B cell (primary cell): ENCODE results near the gene SGPL1. TPM values are rescaled to one million over a fixed set of nuclear protein-coding genes. Genes with fewer than 3 reads are reported as not detected.

Source experiments
- ATAC-seq: fragments of 200-7000 bp; cut with Tn5 transposase; one replicate; pipeline ENCODE4 v1.10.0; 2021; ENCODE audit warnings: low read depth, mild to moderate bottlenecking, moderate number of reproducible peaks, moderate library complexity
- CTCF ChIA-PET: fragments of 350-600 bp; sonication (Branson Sonifier 250); formaldehyde crosslinking; loops from one replicate; lab custom pipeline; 2021; ENCODE audit warnings: antibody characterized with exemption, inconsistent platforms; lab: Charles Lee
- POLR2A ChIA-PET: fragments of 350-600 bp; sonication (Branson Sonifier 250); formaldehyde crosslinking; loops from one replicate; lab custom pipeline; 2021; ENCODE audit warnings: antibody characterized with exemption; lab: Charles Lee
- DNase-seq: peaks from one replicate; pipeline ENCODE4 v3.0.0; 2013
- H2AFZ ChIP-seq: 2 replicates; pipeline ENCODE4 v1.6.1; 2012; ENCODE audit warnings: mild to moderate bottlenecking, low read depth, low read length; ENCODE audit not compliant: insufficient read depth, poor library complexity, severe bottlenecking
- H3K27ac ChIP-seq, 2 donors: 1 replicate in 1 of 2; 2 replicates in 1 of 2; pipeline ENCODE4 v1.5.1; 2012 to 2013; ENCODE audit warnings: low read length in 2 of 2, mild to moderate bottlenecking in 2 of 2, moderate library complexity in 1 of 2
- H3K27me3 ChIP-seq, 4 experiments: fragments of 200-600 bp in 1 of 4; sonication (generic) in 1 of 4; replicated peaks in 1 of 4; 1 replicate in 2 of 4; 2 replicates in 2 of 4; pipeline versions ENCODE4 v1.6.1 to v1.7.0; 2013 to 2016; ENCODE audit warnings: low read length in 3 of 4, mild to moderate bottlenecking in 2 of 4, mixed read lengths in 1 of 4, moderate library complexity in 1 of 4; ENCODE audit not compliant: insufficient read depth in 4 of 4, control insufficient read depth in 3 of 4; ENCODE audit errors: control extremely low read depth in 1 of 4
- H3K36me3 ChIP-seq, 2 experiments: replicated peaks in 1 of 2; 1 replicate in 1 of 2; 2 replicates in 1 of 2; pipeline versions ENCODE4 v1.6.1 to v1.7.1; 2013; ENCODE audit warnings: low read length in 1 of 2; ENCODE audit not compliant: insufficient read depth in 2 of 2, control insufficient read depth in 1 of 2; ENCODE audit errors: control extremely low read depth in 1 of 2, extremely low read depth in 1 of 2
- H3K4me1 ChIP-seq, 2 donors: fragments of 200-600 bp in 1 of 2; sonication (generic) in 1 of 2; 1 replicate in 1 of 2; 2 replicates in 1 of 2; pipeline versions ENCODE4 v1.5.1 to v1.6.1; 2013 to 2017; ENCODE audit warnings: low read length in 2 of 2; ENCODE audit not compliant: control insufficient read depth in 2 of 2, insufficient read depth in 2 of 2
- H3K4me2 ChIP-seq: replicated peaks from 2 replicates; pipeline ENCODE3; 2012; ENCODE audit warnings: mild to moderate bottlenecking, low read depth, low read length; ENCODE audit not compliant: poor library complexity, severe bottlenecking
- H3K4me3 ChIP-seq, 5 experiments: fragments of 200-600 bp in 1 of 5; sonication (generic) in 1 of 5; 1 replicate in 3 of 5; 2 replicates in 2 of 5; pipeline versions ENCODE4 v1.5.1 to v1.7.0; 2011 to 2016; ENCODE audit warnings: low read length in 4 of 5, mild to moderate bottlenecking in 4 of 5, low read depth in 2 of 5, control low read depth in 1 of 5, moderate library complexity in 1 of 5; ENCODE audit not compliant: insufficient read depth in 1 of 5; ENCODE audit errors: control extremely low read depth in 1 of 5, extremely low read depth in 1 of 5
- H3K79me2 ChIP-seq: fragments of 200-600 bp; sonication (generic); one replicate; pipeline ENCODE4 v1.6.0; 2016; ENCODE audit warnings: low read length; ENCODE audit not compliant: control insufficient read depth, insufficient read depth
- H3K9ac ChIP-seq: fragments of 200-600 bp; sonication (generic); 2 replicates; pipeline ENCODE4 v1.6.1; 2017; ENCODE audit warnings: mild to moderate bottlenecking, low read length, moderate library complexity
- H3K9me3 ChIP-seq, 3 donors: one replicate each; pipeline versions ENCODE4 v1.6.1 to v1.7.1; 2013; ENCODE audit warnings: low read length in 2 of 3; ENCODE audit not compliant: control insufficient read depth in 2 of 3, insufficient read depth in 1 of 3; ENCODE audit errors: control extremely low read depth in 1 of 3
- H4K20me1 ChIP-seq: 2 replicates; pipeline ENCODE4 v1.6.0; 2012; ENCODE audit warnings: mild to moderate bottlenecking, low read length; ENCODE audit not compliant: insufficient read depth, control insufficient read depth, poor library complexity, severe bottlenecking
- H3K27ac Mint-ChIP-seq: one replicate; pipeline ENCODE4 v1.8.0; 2021; ENCODE audit warnings: mixed read lengths
- H3K27me3 Mint-ChIP-seq: one replicate; pipeline ENCODE4 v1.8.0; 2021; ENCODE audit warnings: mixed read lengths
- H3K4me1 Mint-ChIP-seq: one replicate; pipeline ENCODE4 v1.8.0; 2021; ENCODE audit warnings: mixed read lengths
- H3K4me3 Mint-ChIP-seq: one replicate; pipeline ENCODE4 v1.8.0; 2021; ENCODE audit warnings: mixed read lengths
- H3K9me3 Mint-ChIP-seq: one replicate; pipeline ENCODE4 v1.8.0; 2022; ENCODE audit warnings: mixed read lengths; ENCODE audit not compliant: insufficient read depth
- EZH2 ChIP-seq: IDR thresholded peaks from 2 replicates; pipeline ENCODE4 v1.6.1; 2012; ENCODE audit warnings: borderline replicate concordance, low read depth, mild to moderate bottlenecking, moderate library complexity, low read length; ENCODE audit not compliant: insufficient read depth, poor library complexity, severe bottlenecking
- WGBS: methylation state at CpG from one replicate; pipeline ENCODE4 v1.1.5; 2013; ENCODE audit warnings: missing lambda C conversion rate; ENCODE audit not compliant: insufficient coverage; 5-methylcytosine and 5-hydroxymethylcytosine counted together
- intact Hi-C: fragments of 100-400 bp; cut with micrococcal nuclease; formaldehyde crosslinking; loops from one replicate; pipeline ENCODE4 v1.10.0; 2022
- polyA plus RNA-seq: library from polyadenylated mRNA; depleted of rRNA; stranded (reverse); fragments of >200 nt; gene quantifications from 2 replicates; pipeline ENCODE4 v1.2.3, GENCODE V29; 2012
- total RNA-seq, 2 donors: library from RNA; stranded (reverse); fragments of 120-200 nt in 1 of 2; gene quantifications; 1 replicate in 1 of 2; 2 replicates in 1 of 2; pipeline versions ENCODE4 v1.2.3 to v1.2.4, GENCODE V29; 2013 to 2022
- TF ChIP-seq, protein P1 (sequence below): fragments of 200-600 bp; IDR thresholded peaks from one replicate; pipeline ENCODE4 v1.8.0; 2022; ENCODE audit warnings: antibody characterized with exemption, mild to moderate bottlenecking

The SGPL1 gene
- total and polyA plus RNA-seq, 2 donors (not counting 1 experiment from before 2014, with no cell fraction given): 9.1 to 46.2 TPM

DNA sequence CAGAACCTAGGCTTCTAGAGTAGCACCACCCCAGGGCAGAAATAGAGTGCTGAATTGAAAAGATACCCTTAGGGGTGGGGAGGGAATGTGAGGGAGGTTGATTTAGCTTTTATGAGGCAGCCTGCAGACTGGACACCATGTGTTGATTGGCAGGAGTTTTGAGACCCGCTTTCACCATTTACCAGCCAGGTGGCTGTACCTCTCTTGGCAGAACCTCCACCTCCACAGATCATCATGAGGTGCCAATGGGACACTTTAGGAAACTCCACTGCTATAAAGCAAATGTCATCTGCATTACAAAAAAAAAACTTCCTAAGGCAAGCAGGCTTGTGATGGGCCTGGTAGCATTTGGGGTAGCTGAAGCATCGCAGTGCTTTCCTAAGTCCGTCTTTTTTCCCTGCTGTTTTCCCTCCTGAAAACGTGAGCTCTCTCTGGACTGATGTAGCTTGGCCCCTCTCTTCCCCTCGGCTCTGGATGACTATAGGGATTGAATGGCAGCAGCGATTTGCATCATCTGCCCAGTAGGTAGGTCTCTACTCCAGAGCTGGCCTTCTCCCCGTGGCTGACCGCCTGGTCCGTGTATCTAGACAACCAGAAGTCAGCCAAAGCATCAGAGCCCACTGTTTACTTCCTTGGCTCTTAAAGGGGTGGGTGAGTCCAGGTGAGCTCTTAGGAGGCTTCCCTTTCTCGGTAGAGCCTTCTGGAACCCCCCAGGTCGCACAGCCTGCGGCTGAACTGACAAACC lies 71.3 kb downstream of the SGPL1 start:
- peak overlapping the region; percentile 76 for H3K27ac Mint-ChIP-seq
- no peaks in the 10 kb centered on the region for H4K20me1 ChIP-seq
- no peaks in the 10 kb centered on the region for H3K9me3 Mint-ChIP-seq
- peak overlapping the region; percentile 11 to 84 for H3K27ac ChIP-seq
- H3K9me3 ChIP-seq: no peaks in the 10 kb centered on the region
- H3K4me1 Mint-ChIP-seq: peaks cover 5% of the 10 kb centered on the region
- H3K4me3 Mint-ChIP-seq: peak overlapping the region; percentile 87
- 91% methylated on average over 9 of the region's 12 CpGs for WGBS
- no peaks in the 10 kb centered on the region for H3K27me3 Mint-ChIP-seq
- H3K36me3 ChIP-seq: peaks cover 0 to 4% of the 10 kb centered on the region in 2 experiments
- H3K27me3 ChIP-seq: no peaks in the 10 kb centered on the region
- no peaks in the 10 kb centered on the region for H3K79me2 ChIP-seq
- ATAC-seq (no peak), DNase-seq (no peak)
- ChIA-PET CTCF (interaction anchor here (1.0 to 3.0 kb wide), 8 partner anchors 8 to 359 kb away, joined by 3 to 12 read pairs (median 4); no protein-coding TSS in a partner anchor), POLR2A (no interaction called here)
- peaks cover 5 to 11% of the 10 kb centered on the region in 2 donors for H3K4me1 ChIP-seq
- H3K4me2 ChIP-seq: peak overlapping the region; percentile 94
- peak overlapping the region; percentile 98 for H2AFZ ChIP-seq
- H3K4me3 ChIP-seq: peak overlapping the region in 3 of 5 experiments; percentile 76 to 88 (median 86)
- TF ChIP-seq, protein P1, sequence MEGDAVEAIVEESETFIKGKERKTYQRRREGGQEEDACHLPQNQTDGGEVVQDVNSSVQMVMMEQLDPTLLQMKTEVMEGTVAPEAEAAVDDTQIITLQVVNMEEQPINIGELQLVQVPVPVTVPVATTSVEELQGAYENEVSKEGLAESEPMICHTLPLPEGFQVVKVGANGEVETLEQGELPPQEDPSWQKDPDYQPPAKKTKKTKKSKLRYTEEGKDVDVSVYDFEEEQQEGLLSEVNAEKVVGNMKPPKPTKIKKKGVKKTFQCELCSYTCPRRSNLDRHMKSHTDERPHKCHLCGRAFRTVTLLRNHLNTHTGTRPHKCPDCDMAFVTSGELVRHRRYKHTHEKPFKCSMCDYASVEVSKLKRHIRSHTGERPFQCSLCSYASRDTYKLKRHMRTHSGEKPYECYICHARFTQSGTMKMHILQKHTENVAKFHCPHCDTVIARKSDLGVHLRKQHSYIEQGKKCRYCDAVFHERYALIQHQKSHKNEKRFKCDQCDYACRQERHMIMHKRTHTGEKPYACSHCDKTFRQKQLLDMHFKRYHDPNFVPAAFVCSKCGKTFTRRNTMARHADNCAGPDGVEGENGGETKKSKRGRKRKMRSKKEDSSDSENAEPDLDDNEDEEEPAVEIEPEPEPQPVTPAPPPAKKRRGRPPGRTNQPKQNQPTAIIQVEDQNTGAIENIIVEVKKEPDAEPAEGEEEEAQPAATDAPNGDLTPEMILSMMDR: no peak
- TF ChIP-seq EZH2: no peak
- intact Hi-C loops: loop anchor here (5.0 kb wide), 1 partner anchor 655 kb away; the partner anchor contains the start of gene PPA1
- peak overlapping the region; percentile 89 for H3K9ac ChIP-seq
